ENCODE results near the gene TRIM63. TPM values are rescaled to one million over a fixed set of nuclear protein-coding genes. Genes with fewer than 3 reads are reported as not detected.

Gene TRIM63
- total and polyA plus RNA-seq, 2 of the 8 experiments (the other 6 are each of a cell fraction or from before 2014, with no cell fraction given), result not detected

- Histone ChIP-seq H3K79me1 (ENCODE audit: low read depth, low read length) (no peaks in the 10 kb centered on the region), H2AFZ (ENCODE audit: low read length) (no peak overlapping the region), H3K9ac (replicated peaks in 1 of 4; ENCODE audit: extremely low read depth in 1 of 4, low read depth in 3 of 4, low read length in 3 of 4) (no peak overlapping the region), H3K18ac (ENCODE audit: extremely low read depth, low read length) (no peak overlapping the region), H3K36me3 (ENCODE audit: control insufficient read depth in 2 of 4, insufficient read depth in 4 of 4, low read length in 3 of 4) (no peaks in the 10 kb centered on the region), H4K5ac (ENCODE audit: insufficient read length, low read depth, low read length) (no peak overlapping the region), H3K56ac (replicated peaks; ENCODE audit: insufficient read length, low read depth, low read length) (no peak overlapping the region), H2AK5ac (ENCODE audit: low read depth, low read length) (no peak overlapping the region), H3K79me2 (ENCODE audit: control insufficient read depth in 1 of 2, insufficient read depth in 2 of 2, low read length in 2 of 2) (no peaks in the 10 kb centered on the region), H4K8ac (ENCODE audit: extremely low read depth, insufficient read depth, low read length) (no peak overlapping the region), H2BK120ac (replicated peaks; ENCODE audit: low read depth, low read length) (no peak overlapping the region), H3K14ac (ENCODE audit: insufficient read length) (no peak overlapping the region), H3K4me1 (replicated peaks in 1 of 4; ENCODE audit: control insufficient read depth in 3 of 4, insufficient read depth in 4 of 4, low read length in 3 of 4) (no peaks in the 10 kb centered on the region), H4K91ac (replicated peaks; ENCODE audit: insufficient read length, low read length) (no peak overlapping the region), H2BK15ac (ENCODE audit: low read length) (no peak overlapping the region), H2BK12ac (ENCODE audit: low read depth, low read length) (no peak overlapping the region), H3K23ac (ENCODE audit: insufficient read length) (no peak overlapping the region), H3K4me3 (ENCODE audit: extremely low read depth in 1 of 4, insufficient read depth in 2 of 4, low read depth in 3 of 4, low read length in 4 of 4) (no peak overlapping the region), H3K23me2 (ENCODE audit: low read depth, low read length) (no peaks in the 10 kb centered on the region), H2BK5ac (ENCODE audit: low read depth, low read length) (no peak overlapping the region), H4K20me1 (replicated peaks in 1 of 2; ENCODE audit: control insufficient read depth in 1 of 2, insufficient read depth in 2 of 2, low read length in 2 of 2) (no peaks in the 10 kb centered on the region), H3K27me3 (replicated peaks in 1 of 4; ENCODE audit: control insufficient read depth in 3 of 4, extremely low read depth in 1 of 4, insufficient read depth in 3 of 4, low read length in 3 of 4) (no peaks in the 10 kb centered on the region; a peak in 2 of 7 replicates), H3K27ac (ENCODE audit: low read depth, low read length) (no peak overlapping the region), H2BK20ac (ENCODE audit: low read length) (no peak overlapping the region), H3K4me2 (ENCODE audit: insufficient read depth in 1 of 2, low read depth in 2 of 2, low read length in 2 of 2) (no peak overlapping the region), H3K9me3 (ENCODE audit: insufficient read depth in 2 of 2, low read depth in 1 of 2, low read length in 1 of 2) (no peaks in the 10 kb centered on the region), H3K4ac (replicated peaks; ENCODE audit: insufficient read length, low read depth, low read length) (no peak overlapping the region)
- WGBS, 2 experiments (ENCODE audit: extremely low coverage in 1 of 2, insufficient coverage in 1 of 2, insufficient read length in 1 of 2, insufficient replicate concordance in 2 of 2, low coverage in 1 of 2, low lambda C conversion rate in 2 of 2, missing lambda C conversion rate in 1 of 2), result 91% methylated on average over 2 of the region's 2 CpGs; no CpG with 5 or more reads in 1 of the 2 experiments
- POLR2A ChIA-PET (ENCODE audit: partially characterized antibody), result interaction anchor here (1.3 kb wide), 1 partner anchor 48 kb away, joined by 3 read pairs; no protein-coding TSS in a partner anchor
- no peak for DNase-seq (ENCODE audit: low read depth in 1 of 2, low spot score in 2 of 2)
- FAIRE-seq, result no peak
- CTCF ChIA-PET (ENCODE audit: partially characterized antibody), result interaction anchor here (0.6 to 11.4 kb wide), 18 partner anchors 12 to 219 kb away, joined by 3 to 154 read pairs (median 4); partner anchors contain the start of genes C1orf232, SLC30A2 and ZNF593
- TF ChIP-seq RNF2 (IDR thresholded peaks at IDR 0.05; ENCODE audit: borderline replicate concordance, low read depth, low read length, missing control alignments, poor library complexity, severe bottlenecking) (no peak), SIX5 (IDR thresholded peaks at IDR 0.05; ENCODE audit: low read depth, low read length) (no peak), NANOG (IDR thresholded peaks at IDR 0.05; ENCODE audit: insufficient read depth, low read depth, low read length, poor library complexity, severe bottlenecking) (no peak), CBX8 (IDR thresholded peaks at IDR 0.05; ENCODE audit: borderline replicate concordance, low read depth, low read length) (no peak), EZH2 (IDR thresholded peaks at IDR 0.05; ENCODE audit: low read depth, low read length, severe bottlenecking) (no peak), BRCA1 (IDR thresholded peaks at IDR 0.05; ENCODE audit: low read depth, low read length) (no peak), EGR1 (IDR thresholded peaks at IDR 0.05; ENCODE audit: borderline replicate concordance, low read depth, low read length) (no peak), TAF7 (optimal IDR thresholded peaks at IDR 0.05; ENCODE audit: borderline replicate concordance, low read depth, low read length) (no peak), E2F6 (IDR thresholded peaks at IDR 0.05) (no peak), CTCF (IDR thresholded peaks at IDR 0.05; ENCODE audit: control extremely low read depth in 1 of 3, insufficient read depth in 1 of 3, low read depth in 1 of 3, low read length in 3 of 3) (no peak)
Measured at GRCh38 chr1:26102526-26102925, 35.1 kb upstream of the TRIM63 start.

Data from H1 (cell line).